ENCODE data around the gene CCND1.

The CCND1 gene

GRCh38 chr11:69674267-69674885, 33.4 kb downstream of the CCND1 start:
- peak overlapping the region; percentile 52 for H3K27ac ChIP-seq (ENCODE audit: poor library complexity, severe bottlenecking)
- peak; percentile 37; the same call in 1 of the 3 replicates for ATAC-seq (ENCODE audit: low read depth)
- H3K36me3 ChIP-seq (ENCODE audit: low read depth), result peaks cover 32% of the 10 kb centered on the region
- H3K27me3 ChIP-seq (ENCODE audit: insufficient read depth, poor library complexity, severe bottlenecking), result no peaks in the 10 kb centered on the region
- no peak for DNase-seq (ENCODE audit: low spot score)
- no peaks in the 10 kb centered on the region for H3K9me3 ChIP-seq (ENCODE audit: severe bottlenecking)
- no peak for TF ChIP-seq CTCF (IDR thresholded peaks at IDR 0.05; ENCODE audit: poor library complexity, severe bottlenecking)
- no peaks in the 10 kb centered on the region for H3K4me1 ChIP-seq (ENCODE audit: insufficient read depth, poor library complexity, severe bottlenecking)
- peak overlapping the region; percentile 73 for H3K4me3 ChIP-seq (ENCODE audit: severe bottlenecking)

- Histone ChIP-seq H3K36me3 (ENCODE audit: low read depth) (peaks cover 31% of the 10 kb centered on the region), H3K4me3 (ENCODE audit: severe bottlenecking) (peak within 1 kb of the TSS; percentile 73), H3K27ac (ENCODE audit: poor library complexity, severe bottlenecking) (peak within 1 kb of the TSS; percentile 52), H3K4me1 (ENCODE audit: insufficient read depth, poor library complexity, severe bottlenecking) (no peaks in the 10 kb centered on the region), H3K9me3 (ENCODE audit: severe bottlenecking) (no peaks in the 10 kb centered on the region), H3K27me3 (ENCODE audit: insufficient read depth, poor library complexity, severe bottlenecking) (no peaks in the 10 kb centered on the region)
- ATAC-seq (ENCODE audit: low read depth) (peak; percentile 87), DNase-seq (ENCODE audit: low spot score) (peak; percentile 93)
- TF ChIP-seq CTCF (IDR thresholded peaks at IDR 0.05; ENCODE audit: poor library complexity, severe bottlenecking), result no peak
Measured at GRCh38 chr11:69674886-69675714, 34.1 kb downstream of the CCND1 start, which contains the start of gene LTO1. Gene LTO1 (minus strand): TSS chr11:69675353. CDS start chr11:69675239, 114 bp downstream.

- H3K4me3 ChIP-seq (ENCODE audit: severe bottlenecking), result no peak overlapping the region
- H3K27ac ChIP-seq (ENCODE audit: poor library complexity, severe bottlenecking), result no peak overlapping the region
- no peaks in the 10 kb centered on the region for H3K9me3 ChIP-seq (ENCODE audit: severe bottlenecking)
- no peak for TF ChIP-seq CTCF (IDR thresholded peaks at IDR 0.05; ENCODE audit: poor library complexity, severe bottlenecking)
- H3K36me3 ChIP-seq (ENCODE audit: low read depth), result peaks cover 6% of the 10 kb centered on the region; the same call in 1 of the 2 replicates
- H3K4me1 ChIP-seq (ENCODE audit: insufficient read depth, poor library complexity, severe bottlenecking), result no peaks in the 10 kb centered on the region
- ATAC-seq (ENCODE audit: low read depth) (no peak), DNase-seq (ENCODE audit: low spot score) (no peak)
- H3K27me3 ChIP-seq (ENCODE audit: insufficient read depth, poor library complexity, severe bottlenecking), result no peaks in the 10 kb centered on the region
Measured at GRCh38 chr11:69677749-69678148, 36.8 kb downstream of the CCND1 start.

- H3K4me3 ChIP-seq (ENCODE audit: severe bottlenecking), result no peak overlapping the region
- no peaks in the 10 kb centered on the region for H3K27me3 ChIP-seq (ENCODE audit: insufficient read depth, poor library complexity, severe bottlenecking)
- no peak for TF ChIP-seq CTCF (IDR thresholded peaks at IDR 0.05; ENCODE audit: poor library complexity, severe bottlenecking)
- no peaks in the 10 kb centered on the region for H3K36me3 ChIP-seq (ENCODE audit: low read depth)
- DNase-seq (ENCODE audit: low spot score), result no peak
- no peaks in the 10 kb centered on the region for H3K9me3 ChIP-seq (ENCODE audit: severe bottlenecking)
- no peak for ATAC-seq (ENCODE audit: low read depth)
- H3K27ac ChIP-seq (ENCODE audit: poor library complexity, severe bottlenecking), result no peak overlapping the region
- no peaks in the 10 kb centered on the region for H3K4me1 ChIP-seq (ENCODE audit: insufficient read depth, poor library complexity, severe bottlenecking)
Measured at GRCh38 chr11:69680688-69681087, 39.7 kb downstream of the CCND1 start.
